Esophagus squamous epithelium (tissue), 5 donors: ENCODE measurements around the gene GALM. TPM values are rescaled to one million over a fixed set of nuclear protein-coding genes. Genes with fewer than 3 reads are reported as not detected.
"Not testable (repeated sequence)": the region's sequence is repeated elsewhere in the genome, so short reads cannot be mapped to it uniquely, and the experiment has no call there.

Experiments used
- DNase-seq: peaks from one replicate; lab custom pipeline; 2025; lab: John Stamatoyannopoulos, UW
- H3K27ac ChIP-seq, 4 donors: fragments of 200-600 bp; sonication (generic); one replicate each; pipeline ENCODE4 v1.5.1; 2016 to 2019; ENCODE audit warnings: mild to moderate bottlenecking in 1 of 4
- H3K27me3 ChIP-seq, 4 donors: fragments of 200-600 bp; sonication (generic); 1 replicate in 3 of 4; 2 replicates in 1 of 4; pipeline versions ENCODE4 v1.5.1 to v1.6.0; 2017 to 2021; ENCODE audit warnings: antibody characterized with exemption in 1 of 4
- H3K36me3 ChIP-seq, 3 donors: fragments of 200-600 bp; sonication (generic); one replicate each; pipeline ENCODE4 v1.5.1; 2016 to 2019
- H3K4me1 ChIP-seq, 3 donors: fragments of 200-600 bp; sonication (generic); one replicate each; pipeline ENCODE4 v1.5.1; 2017 to 2019
- H3K4me3 ChIP-seq, 4 donors: fragments of 200-600 bp; sonication (generic); 1 replicate in 3 of 4; 2 replicates in 1 of 4; pipeline ENCODE4 v1.5.1; 2016 to 2019; ENCODE audit warnings: mild to moderate bottlenecking in 2 of 4, moderate library complexity in 1 of 4
- H3K9me3 ChIP-seq, 3 donors: fragments of 200-600 bp; sonication (generic); one replicate each; pipeline ENCODE4 v1.5.1; 2016 to 2019
- CTCF ChIP-seq, 6 experiments: fragments of 450-650 bp in 4 of 6; fragments of 200-600 bp in 2 of 6; sonication (generic) in 2 of 6; IDR thresholded peaks; one replicate each; pipeline ENCODE4 v1.5.1; 2016 to 2019; ENCODE audit warnings: antibody characterized with exemption in 6 of 6, mild to moderate bottlenecking in 4 of 6, moderate library complexity in 4 of 6
- POLR2A ChIP-seq, 4 donors: fragments of 450-650 bp; IDR thresholded peaks; one replicate each; pipeline ENCODE4 v1.6.1; 2017; ENCODE audit warnings: antibody characterized with exemption in 4 of 4, mild to moderate bottlenecking in 4 of 4, moderate library complexity in 3 of 4
- WGBS, 2 donors: methylation state at CpG; one replicate each; pipeline ENCODE4 v1.1.5; 2018; 5-methylcytosine and 5-hydroxymethylcytosine counted together
- intact Hi-C: fragments of 100-400 bp; cut with DNase I; formaldehyde crosslinking; loops from one replicate; pipeline ENCODE4 v1.15.0; 2022
- total RNA-seq, 4 donors: library from RNA; depleted of rRNA; stranded (reverse); fragments of >200 nt; gene quantifications; one replicate each; pipeline ENCODE4 v1.1.0, GENCODE V29; 2016
- donor health status: DM: yes; HTN: yes; CAD: no.

GALM gene
- total RNA-seq, 4 donors from 2014 or later: 2.6 to 10.5 (median 4.8) TPM

GRCh38 chr2:38734299-38735058, 68.6 kb downstream of the GALM start:
- DNase-seq: no peak
- no peaks in the 10 kb centered on the region for H3K9me3 ChIP-seq
- intact Hi-C loops: loop anchor here (5.0 kb wide), 1 partner anchor 137 kb away; no protein-coding TSS in a partner anchor
- H3K36me3 ChIP-seq: peaks cover 0 to 70% (median 11%) of the 10 kb centered on the region in 3 donors
- TF ChIP-seq POLR2A (IDR thresholded peaks at IDR 0.05) (no peak), CTCF (IDR thresholded peaks at IDR 0.05) (no peak)
- H3K4me1 ChIP-seq: peaks cover 0 to 30% (median 6%) of the 10 kb centered on the region in 3 donors
- H3K4me3 ChIP-seq: no peak overlapping the region
- H3K27me3 ChIP-seq: no peaks in the 10 kb centered on the region
- H3K27ac ChIP-seq: peak overlapping the region in 2 of 4 donors; percentile 11 to 30
- WGBS, 2 donors: 50 to 57% methylated on average over 8 to 9 of the region's 9 CpGs

GRCh38 chr2:38735999-38736320, 70.0 kb downstream of the GALM start:
- no peak for DNase-seq
- peaks cover 0 to 59% (median 4%) of the 10 kb centered on the region in 3 donors for H3K36me3 ChIP-seq
- H3K27ac ChIP-seq: peak overlapping the region in 3 of 4 donors; percentile 72 to 79 (median 73)
- no peaks in the 10 kb centered on the region for H3K27me3 ChIP-seq
- H3K4me1 ChIP-seq: peaks cover 0 to 37% (median 6%) of the 10 kb centered on the region in 3 donors
- H3K9me3 ChIP-seq: no peaks in the 10 kb centered on the region
- intact Hi-C loops: no loop called here
- H3K4me3 ChIP-seq: no peak overlapping the region
- WGBS, 2 donors: 75 to 91% methylated on average over 4 of the region's 4 CpGs
- TF ChIP-seq POLR2A (IDR thresholded peaks at IDR 0.05): no peak
- no peak for TF ChIP-seq CTCF (IDR thresholded peaks at IDR 0.05)

- H3K27ac ChIP-seq: peak overlapping the region; percentile 42 to 79 (median 73)
- peaks cover 0 to 43% (median 6%) of the 10 kb centered on the region in 3 donors for H3K4me1 ChIP-seq
- DNase-seq, intact Hi-C loops, H3K27me3 ChIP-seq, H3K4me3 ChIP-seq, H3K9me3 ChIP-seq: not testable (repeated sequence)
- WGBS, 2 donors: 68 to 76% methylated on average over 11 of the region's 11 CpGs
- peaks cover 0 to 59% (median 4%) of the 10 kb centered on the region in 3 donors for H3K36me3 ChIP-seq
These were observed 71.2 kb downstream of the GALM start for GRCh38 chr2:38737000-38737698.

GRCh38 chr2:38737925-38738324, 72.0 kb downstream of the GALM start:
- 73 to 87% methylated on average over 3 of the region's 3 CpGs for WGBS, 2 donors
- H3K36me3 ChIP-seq: peaks cover 0 to 59% (median 6%) of the 10 kb centered on the region in 3 donors
- TF ChIP-seq POLR2A (IDR thresholded peaks at IDR 0.05) (no peak), CTCF (IDR thresholded peaks at IDR 0.05) (no peak)
- no peaks in the 10 kb centered on the region for H3K27me3 ChIP-seq
- intact Hi-C loops: no loop called here
- no peaks in the 10 kb centered on the region for H3K9me3 ChIP-seq
- peak overlapping the region; percentile 42 to 79 (median 73) for H3K27ac ChIP-seq
- peaks cover 0 to 43% (median 6%) of the 10 kb centered on the region in 3 donors for H3K4me1 ChIP-seq
- no peak for DNase-seq
- H3K4me3 ChIP-seq: no peak overlapping the region

- H3K27me3 ChIP-seq: no peaks in the 10 kb centered on the region
- H3K9me3 ChIP-seq: no peaks in the 10 kb centered on the region
- DNase-seq: no peak
- TF ChIP-seq CTCF (IDR thresholded peaks at IDR 0.05) (no peak), POLR2A (IDR thresholded peaks at IDR 0.05) (no peak)
- peaks cover 0 to 48% (median 6%) of the 10 kb centered on the region in 3 donors for H3K4me1 ChIP-seq
- H3K27ac ChIP-seq: no peak overlapping the region
- H3K36me3 ChIP-seq: peaks cover 0 to 61% (median 13%) of the 10 kb centered on the region in 3 donors
- WGBS, 2 donors: 94 to 96% methylated on average over 2 of the region's 2 CpGs
- intact Hi-C loops: no loop called here
- H3K4me3 ChIP-seq: no peak overlapping the region
These were observed 73.6 kb downstream of the GALM start for GRCh38 chr2:38739524-38739923.
